GM15510 (cell line): ENCODE measurements around the gene POLN.

Source experiments
- POLR2A ChIP-seq: IDR thresholded peaks from 3 replicates; pipeline ENCODE4 v1.6.1; 2011; ENCODE audit warnings: borderline replicate concordance; ENCODE audit not compliant: insufficient read length; ENCODE audit errors: extremely low read depth

Gene POLN

GRCh38 chr4:2150076-2150475 lies 91.8 kb downstream of the POLN start:
- no peak for TF ChIP-seq POLR2A

DNA sequence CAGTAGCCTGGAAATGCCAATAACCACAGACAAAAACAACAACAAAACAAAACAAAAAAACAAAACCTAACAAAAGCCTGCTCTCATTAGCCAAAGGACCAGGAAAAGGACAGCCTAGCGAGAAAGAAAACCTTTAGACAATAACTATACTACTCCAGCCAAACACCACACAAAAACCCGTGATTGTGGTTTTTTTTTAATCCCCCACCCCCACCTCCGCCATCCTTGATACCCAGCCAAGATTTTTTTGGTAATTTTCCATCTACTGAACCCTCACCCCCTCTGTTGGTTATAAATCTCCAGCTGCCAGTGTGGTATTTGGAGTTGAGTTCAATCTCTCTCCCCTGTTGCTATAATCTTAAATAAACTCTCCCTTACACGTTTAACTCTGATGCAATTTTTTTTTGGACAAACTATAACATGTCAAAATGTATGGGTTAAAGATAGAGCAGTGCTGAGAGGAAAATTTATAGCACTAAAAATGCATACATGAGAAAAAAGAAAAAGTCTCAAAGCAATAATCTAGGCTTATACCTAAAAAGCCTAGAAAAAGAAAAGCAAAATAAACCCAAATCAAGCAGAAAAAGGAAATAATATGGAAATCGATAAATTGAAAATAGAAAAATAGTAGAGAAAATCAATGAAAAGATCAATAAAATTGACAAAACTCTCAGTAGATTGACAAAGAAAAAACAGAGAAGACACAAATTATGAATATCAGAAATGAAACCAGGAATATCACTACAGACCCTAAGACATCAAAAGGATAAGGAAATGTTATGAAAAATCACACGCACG lies 99.1 kb downstream of the POLN start:
- TF ChIP-seq POLR2A: no peak

DNA sequence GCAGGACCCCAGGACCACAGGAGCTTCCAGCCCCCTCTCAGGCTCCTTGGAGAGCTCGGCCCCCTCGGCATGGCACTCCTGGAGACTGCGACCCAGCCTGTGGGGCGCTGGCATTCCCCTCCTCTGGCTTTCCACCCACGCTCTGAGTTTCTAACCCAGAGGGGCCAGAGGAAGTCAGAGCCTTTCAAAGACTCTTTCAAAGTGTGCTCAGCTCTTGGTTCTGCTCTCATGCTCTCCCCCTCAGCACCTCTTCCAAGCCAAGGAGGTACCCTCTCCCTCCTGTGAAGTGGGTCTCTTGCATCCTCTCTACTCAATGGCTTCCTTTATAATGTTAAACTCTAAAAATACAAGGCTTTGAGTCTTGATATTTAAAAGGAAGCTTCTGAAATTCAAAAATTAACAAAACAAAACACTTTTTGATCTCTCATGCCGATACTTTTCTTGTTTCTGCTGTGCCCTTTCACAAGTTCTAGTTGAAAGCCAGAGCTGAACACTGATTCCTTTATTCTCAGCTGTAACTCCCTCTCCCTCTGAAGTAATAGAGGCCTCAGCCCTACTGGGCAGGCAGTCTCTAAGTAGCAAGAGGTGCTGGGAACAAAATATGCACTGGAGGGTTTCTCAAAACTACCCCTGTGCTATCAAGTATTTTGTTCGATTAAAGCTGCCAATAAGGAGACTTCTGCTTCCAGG lies 100.0 kb downstream of the POLN start:
- no peak for TF ChIP-seq POLR2A

- TF ChIP-seq POLR2A: no peak
These were observed 100.7 kb downstream of the POLN start for GRCh38 chr4:2141022-2141761.

GRCh38 chr4:2138846-2139500 lies 102.9 kb downstream of the POLN start:
- no peak for TF ChIP-seq POLR2A

- TF ChIP-seq POLR2A: no peak
These were observed 105.2 kb downstream of the POLN start for GRCh38 chr4:2136726-2137125.

GRCh38 chr4:2135083-2135482 lies 106.8 kb downstream of the POLN start:
- TF ChIP-seq POLR2A: no peak

DNA sequence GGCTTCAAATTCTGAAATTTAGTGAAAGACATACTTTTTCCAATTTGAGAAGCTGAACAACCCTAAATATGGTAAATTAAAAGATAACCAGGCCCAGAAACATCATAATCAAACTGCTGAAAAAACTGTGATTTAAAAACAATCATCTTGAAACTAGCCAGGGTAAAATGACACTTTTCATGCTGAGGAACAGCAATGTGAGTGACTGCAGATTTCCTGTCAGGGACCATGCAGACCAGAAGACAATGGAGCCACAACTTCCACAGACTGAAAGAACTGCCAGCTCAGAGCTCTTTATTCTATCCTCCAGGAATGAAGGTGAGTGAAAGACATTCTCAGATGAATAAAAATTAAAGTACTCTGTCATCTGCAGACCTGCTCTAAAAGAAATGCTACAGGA lies 109.5 kb downstream of the POLN start:
- no peak for TF ChIP-seq POLR2A

- TF ChIP-seq POLR2A: no peak
These were observed 114.2 kb downstream of the POLN start for GRCh38 chr4:2127609-2128332.

DNA sequence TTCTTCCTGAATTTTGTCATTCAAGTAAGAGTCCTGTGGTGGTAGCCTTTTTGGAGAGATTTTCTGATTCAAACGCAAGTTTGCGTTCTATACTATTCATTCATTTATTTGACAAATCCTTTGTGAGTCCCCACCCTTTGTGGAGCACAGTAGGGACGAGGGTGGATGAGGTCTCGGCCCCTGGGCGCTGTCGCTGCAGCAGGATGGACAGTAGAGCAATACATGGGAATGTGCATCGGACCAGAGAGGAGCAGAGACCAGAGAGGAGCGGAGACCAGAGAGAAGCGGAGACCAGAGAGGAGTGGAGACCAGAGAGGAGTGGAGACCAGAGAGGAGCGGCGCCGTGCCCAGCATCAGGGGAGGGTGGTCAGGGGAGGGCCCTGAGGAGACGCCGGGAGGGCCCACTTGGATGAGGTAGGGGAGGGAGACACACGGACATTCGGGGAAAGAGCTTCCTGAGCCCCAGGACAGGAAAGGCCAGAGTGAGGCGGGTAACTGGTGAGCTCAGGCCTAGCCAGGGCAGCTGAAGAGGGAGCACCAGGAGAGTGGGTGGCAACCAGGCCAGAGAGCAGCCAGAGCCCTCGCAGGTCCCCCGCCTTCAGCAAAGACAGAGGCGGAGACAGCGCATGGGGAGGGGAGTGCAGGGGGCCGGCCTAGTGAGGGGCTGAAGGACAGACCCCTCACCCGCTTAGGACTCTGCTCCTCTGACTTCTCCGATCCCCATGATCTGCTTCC lies 115.4 kb downstream of the POLN start:
- no peak for TF ChIP-seq POLR2A

DNA sequence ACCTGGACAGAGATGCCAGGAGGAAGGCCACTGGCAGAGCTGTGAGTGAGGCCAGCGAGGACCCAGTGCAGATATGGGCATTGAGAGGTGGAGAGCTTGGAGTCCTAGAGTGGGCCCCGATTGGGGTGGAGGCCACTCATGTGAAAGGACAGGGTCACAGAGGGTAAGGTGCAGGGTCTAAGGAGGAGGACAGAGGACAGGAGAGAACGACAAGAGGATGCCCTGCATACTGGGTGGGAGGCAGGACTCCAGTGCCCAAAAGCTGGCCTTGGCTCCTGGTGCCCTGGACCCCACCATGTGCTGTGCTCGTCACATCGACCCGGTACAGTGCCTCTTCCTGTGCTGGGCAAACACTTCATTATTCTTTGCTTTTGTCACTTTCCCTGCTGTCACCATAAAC lies 116.1 kb downstream of the POLN start:
- TF ChIP-seq POLR2A: no peak

- TF ChIP-seq POLR2A: no peak
These were observed 116.9 kb downstream of the POLN start for GRCh38 chr4:2125023-2125422.

DNA sequence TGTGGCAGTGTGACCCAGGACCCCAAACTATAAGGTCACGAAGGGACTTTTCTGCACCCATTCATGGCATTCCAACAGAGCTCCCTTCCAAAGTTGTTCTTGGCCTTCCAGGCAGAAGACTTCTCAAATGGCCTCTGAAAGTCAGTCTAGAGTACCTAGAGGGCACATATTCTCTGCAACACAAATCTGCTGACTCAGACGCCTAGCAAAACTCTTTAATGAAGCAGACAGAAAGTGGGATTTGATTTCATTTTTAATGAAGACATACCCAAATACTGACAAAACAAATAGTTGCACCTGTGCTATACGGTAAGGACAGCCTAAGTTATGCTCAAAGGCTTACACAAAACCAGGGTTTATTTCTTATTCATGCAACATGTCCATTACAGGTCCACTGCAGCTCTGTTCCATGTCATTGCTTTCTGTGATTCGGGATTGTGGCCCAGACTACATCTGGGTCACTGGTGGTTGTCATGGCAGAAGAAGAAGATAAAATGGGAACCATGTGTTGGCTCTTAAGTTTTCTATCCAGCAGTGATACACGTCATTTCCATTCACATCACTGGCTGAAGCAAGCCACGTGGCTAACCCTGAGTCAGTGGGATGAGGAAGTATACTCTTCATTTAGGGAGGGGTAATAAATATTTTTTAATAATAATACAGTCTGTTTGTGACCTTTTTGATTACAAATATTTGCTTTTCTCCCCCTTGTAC lies 125.1 kb downstream of the POLN start:
- TF ChIP-seq POLR2A: no peak
